ENCODE results near the gene KCNH4. TPM values are rescaled to one million over a fixed set of nuclear protein-coding genes. Genes with fewer than 3 reads are reported as not detected.
A peak's percentile ranks its signal among the peaks of the same experiment; 100 is the strongest.
"Not testable (repeated sequence)": the region's sequence is repeated elsewhere in the genome, so short reads cannot be mapped to it uniquely, and the experiment has no call there.

Gene KCNH4
- total RNA-seq, 2 donors from 2014 or later: 0.23 to 0.54 TPM

GRCh38 chr17:42163696-42164407 is 17.1 kb downstream of the KCNH4 start:
- H3K27ac Mint-ChIP-seq: peak overlapping the region in 1 of 2 donors; percentile 22
- no peaks in the 10 kb centered on the region for H3K9me3 Mint-ChIP-seq
- H3K36me3 Mint-ChIP-seq: no peaks in the 10 kb centered on the region
- ATAC-seq (no peak), DNase-seq (ENCODE audit: low spot score in 2 of 2) (no peak)

GRCh38 chr17:42163113-42163512 is 17.8 kb downstream of the KCNH4 start:
- Mint-ChIP-seq H3K36me3 (no peaks in the 10 kb centered on the region), H3K27ac (peak overlapping the region in 1 of 2 donors; percentile 22), H3K9me3 (no peaks in the 10 kb centered on the region)
- ATAC-seq (peak; percentile 43 to 63), DNase-seq (ENCODE audit: low spot score in 2 of 2) (peak in 1 of 2 donors; percentile 80)

- H3K9me3 Mint-ChIP-seq: no peaks in the 10 kb centered on the region
- DNase-seq (ENCODE audit: low spot score in 2 of 2) (no peak), ATAC-seq (no peak)
- no peaks in the 10 kb centered on the region for H3K36me3 Mint-ChIP-seq
- no peak overlapping the region for H3K27ac Mint-ChIP-seq
These were observed 20.4 kb downstream of the KCNH4 start for GRCh38 chr17:42160531-42160910.

GRCh38 chr17:42159796-42160530 is 21.0 kb downstream of the KCNH4 start:
- ATAC-seq (no peak), DNase-seq (ENCODE audit: low spot score in 2 of 2) (no peak)
- H3K27ac Mint-ChIP-seq: no peak overlapping the region
- no peaks in the 10 kb centered on the region for H3K9me3 Mint-ChIP-seq
- H3K36me3 Mint-ChIP-seq: no peaks in the 10 kb centered on the region

GRCh38 chr17:42155614-42156045 is 25.3 kb downstream of the KCNH4 start:
- Mint-ChIP-seq H3K36me3 (peaks cover 7 to 12% of the 10 kb centered on the region in 2 donors), H3K9me3 (no peaks in the 10 kb centered on the region), H3K27ac (peak overlapping the region; percentile 14 to 93)
- DNase-seq (ENCODE audit: low spot score in 2 of 2) (no peak), ATAC-seq (no peak)

GRCh38 chr17:42153919-42154742 is 26.8 kb downstream of the KCNH4 start:
- ATAC-seq: no peak
- no peaks in the 10 kb centered on the region for H3K9me3 Mint-ChIP-seq
- peaks cover 7 to 12% of the 10 kb centered on the region in 2 donors for H3K36me3 Mint-ChIP-seq
- peak overlapping the region; percentile 93 for H3K27ac Mint-ChIP-seq
- no peak for DNase-seq (ENCODE audit: low spot score in 2 of 2)

GRCh38 chr17:42146911-42147607 is 33.9 kb downstream of the KCNH4 start:
- no peak for DNase-seq (ENCODE audit: low spot score in 2 of 2)
- Mint-ChIP-seq H3K9me3 (no peaks in the 10 kb centered on the region), H3K27ac (peak overlapping the region; percentile 33 to 34), H3K36me3 (no peaks in the 10 kb centered on the region)
- ATAC-seq: no peak

GRCh38 chr17:42143138-42143537 is 37.8 kb downstream of the KCNH4 start:
- H3K36me3 Mint-ChIP-seq, ATAC-seq: not testable (repeated sequence)
- peak overlapping the region in 1 of 2 donors; percentile 58 for H3K27ac Mint-ChIP-seq

GRCh38 chr17:42142371-42142896 is 38.5 kb downstream of the KCNH4 start:
- no peaks in the 10 kb centered on the region for H3K9me3 Mint-ChIP-seq
- H3K27ac Mint-ChIP-seq: peak overlapping the region in 1 of 2 donors; percentile 58
- DNase-seq (ENCODE audit: low spot score in 2 of 2) (no peak), ATAC-seq (no peak)
- H3K36me3 Mint-ChIP-seq: peaks cover 0 to 9% of the 10 kb centered on the region in 2 donors

More at GRCh38 chr17:42143138-42143537, 37.8 kb downstream of the KCNH4 start:
- H3K9me3 Mint-ChIP-seq; DNase-seq (ENCODE audit: low spot score in 2 of 2): not testable (repeated sequence)

- H3K36me3 Mint-ChIP-seq: peaks cover 0 to 9% of the 10 kb centered on the region in 2 donors
- no peak for DNase-seq (ENCODE audit: low spot score in 2 of 2)
- no peaks in the 10 kb centered on the region for H3K9me3 Mint-ChIP-seq
- peak overlapping the region in 1 of 2 donors; percentile 22 for H3K27ac Mint-ChIP-seq
- no peak for ATAC-seq
These were observed 39.6 kb downstream of the KCNH4 start for GRCh38 chr17:42141382-42141781.

- Mint-ChIP-seq H3K36me3 (peaks cover 3 to 13% of the 10 kb centered on the region in 2 donors), H3K27ac (peak overlapping the region in 1 of 2 donors; percentile 22)
- not testable (repeated sequence) for H3K9me3 Mint-ChIP-seq; DNase-seq (ENCODE audit: low spot score in 2 of 2); ATAC-seq
These were observed 40.3 kb downstream of the KCNH4 start for GRCh38 chr17:42140690-42141089.

GRCh38 chr17:42138749-42139492 is 42.0 kb downstream of the KCNH4 start:
- no peak for DNase-seq (ENCODE audit: low spot score in 2 of 2)
- peaks cover 4 to 15% of the 10 kb centered on the region in 2 donors for H3K36me3 Mint-ChIP-seq
- peak overlapping the region in 1 of 2 donors; percentile 20 for H3K27ac Mint-ChIP-seq
- no peak for ATAC-seq
- H3K9me3 Mint-ChIP-seq: no peaks in the 10 kb centered on the region

- peak overlapping the region in 1 of 2 donors; percentile 50 for H3K27ac Mint-ChIP-seq
These were observed 44.3 kb downstream of the KCNH4 start for GRCh38 chr17:42136654-42137051.

GRCh38 chr17:42135664-42136653 is 45.0 kb downstream of the KCNH4 start:
- Mint-ChIP-seq H3K9me3 (no peaks in the 10 kb centered on the region), H3K36me3 (peaks cover 4 to 8% of the 10 kb centered on the region in 2 donors), H3K27ac (peak overlapping the region; percentile 54 to 57)
- no peak for ATAC-seq
- DNase-seq (ENCODE audit: low spot score in 2 of 2): no peak

More at GRCh38 chr17:42136654-42137051, 44.3 kb downstream of the KCNH4 start:
- DNase-seq (ENCODE audit: low spot score in 2 of 2): no peak
- Mint-ChIP-seq H3K9me3 (no peaks in the 10 kb centered on the region), H3K36me3 (peaks cover 4 to 15% of the 10 kb centered on the region in 2 donors)
- ATAC-seq: no peak
